GM18861 (cell line): ENCODE results near the gene KLHL12.
A peak's percentile ranks its signal among the peaks of the same experiment; 100 is the strongest.

Experiments
- ATAC-seq: cut with Tn5 transposase; IDR thresholded peaks from one replicate; pipeline ENCODE4 v1.9.1; 2021; ENCODE audit not compliant: unreplicated experiment

The KLHL12 gene

GRCh38 chr1:202926581-202927491 is at the start of gene KLHL12:
TSS of gene KLHL12 (minus strand) at chr1:202927234. CDS start at chr1:202925162, 2,072 bp downstream.
- peak; percentile 89 for ATAC-seq

DNA sequence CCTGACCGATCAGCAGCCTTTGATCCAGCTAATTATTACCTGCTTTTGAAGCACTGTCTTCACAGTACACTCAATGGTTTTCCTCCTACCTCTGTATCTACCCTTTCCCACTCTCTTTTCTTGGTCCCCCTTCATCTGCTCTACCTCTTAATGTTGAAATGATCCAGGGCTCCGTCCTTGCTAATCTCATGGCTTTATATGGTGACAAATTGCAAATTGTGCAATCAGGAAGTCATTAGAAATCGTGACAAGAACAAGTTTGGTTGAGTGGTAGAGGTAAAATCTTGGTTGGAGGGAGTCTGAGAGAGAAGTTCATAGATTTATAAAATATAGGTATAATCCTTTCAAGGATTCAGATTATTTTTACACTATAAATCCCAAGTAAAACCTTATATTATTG is 49.6 kb upstream of the KLHL12 start:
- ATAC-seq: no peak

- no peak for ATAC-seq
Measured at GRCh38 chr1:202974856-202975255, 47.8 kb upstream of the KLHL12 start.

GRCh38 chr1:202972046-202972445 is 45.0 kb upstream of the KLHL12 start:
- ATAC-seq: no peak

DNA sequence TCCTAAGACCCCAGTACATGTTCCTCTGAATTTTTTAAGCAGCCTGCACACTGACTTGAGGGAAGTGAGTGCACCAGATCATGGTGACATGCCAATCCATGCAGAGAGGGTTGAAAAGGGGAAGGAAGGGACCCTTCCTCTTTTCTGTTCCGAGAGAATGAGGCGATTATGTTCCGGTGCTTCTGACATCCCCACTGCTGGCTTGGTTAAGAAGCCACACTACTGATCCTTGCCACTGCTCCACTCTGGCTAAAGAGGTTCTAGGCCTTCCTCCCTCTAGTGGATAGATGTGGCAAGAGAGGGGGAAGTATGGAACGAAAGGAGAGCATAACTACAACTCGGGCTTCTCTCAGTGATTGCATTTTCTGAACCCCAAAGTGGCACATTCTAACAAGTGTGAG is 41.9 kb upstream of the KLHL12 start:
- peak; percentile 53 for ATAC-seq

GRCh38 chr1:202968351-202968750 is 41.3 kb upstream of the KLHL12 start:
- no peak for ATAC-seq

- no peak for ATAC-seq
Measured at GRCh38 chr1:202967684-202968281, 40.7 kb upstream of the KLHL12 start.

GRCh38 chr1:202966006-202966898 is 39.2 kb upstream of the KLHL12 start:
- no peak for ATAC-seq

GRCh38 chr1:202965422-202965821 is 38.4 kb upstream of the KLHL12 start:
- no peak for ATAC-seq

GRCh38 chr1:202964791-202965410 is 37.9 kb upstream of the KLHL12 start:
- ATAC-seq: no peak

GRCh38 chr1:202961220-202961880 is 34.3 kb upstream of the KLHL12 start:
- no peak for ATAC-seq

GRCh38 chr1:202959276-202959620 is 32.2 kb upstream of the KLHL12 start:
- no peak for ATAC-seq

DNA sequence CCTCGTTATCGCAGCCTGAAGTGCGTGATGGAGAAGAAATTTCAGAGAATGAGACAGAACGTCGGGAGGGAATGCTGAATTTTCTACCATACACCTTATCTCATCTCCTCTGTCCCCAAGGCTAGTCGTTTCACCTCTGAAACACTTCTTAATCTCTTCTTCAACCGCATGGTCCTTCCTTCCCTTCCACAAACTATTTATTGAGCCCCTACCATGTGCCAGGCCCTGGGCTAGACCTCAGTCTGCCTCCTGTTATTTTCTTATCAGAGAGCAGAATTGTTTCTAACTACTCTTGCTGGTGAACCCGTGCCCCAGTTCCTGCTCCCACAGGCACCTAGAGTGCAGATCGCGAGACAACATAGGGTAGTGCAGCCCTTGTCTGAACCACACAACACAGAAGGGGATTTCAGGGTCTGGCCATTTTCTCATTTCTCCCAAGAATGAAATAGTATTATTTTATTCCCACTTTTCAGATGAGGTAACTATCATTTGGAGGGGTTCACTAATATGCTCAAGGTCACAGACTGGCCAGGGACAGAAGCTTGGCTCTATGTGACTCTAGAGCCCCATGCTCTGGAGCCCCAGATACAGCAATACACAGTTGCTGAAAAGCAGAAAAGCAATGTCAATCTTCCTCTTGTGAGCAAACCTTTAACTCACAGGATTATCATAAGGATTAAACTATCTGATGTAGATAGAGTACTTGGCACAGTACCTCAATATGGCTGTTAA is 31.7 kb upstream of the KLHL12 start:
- peak; percentile 3 for ATAC-seq

DNA sequence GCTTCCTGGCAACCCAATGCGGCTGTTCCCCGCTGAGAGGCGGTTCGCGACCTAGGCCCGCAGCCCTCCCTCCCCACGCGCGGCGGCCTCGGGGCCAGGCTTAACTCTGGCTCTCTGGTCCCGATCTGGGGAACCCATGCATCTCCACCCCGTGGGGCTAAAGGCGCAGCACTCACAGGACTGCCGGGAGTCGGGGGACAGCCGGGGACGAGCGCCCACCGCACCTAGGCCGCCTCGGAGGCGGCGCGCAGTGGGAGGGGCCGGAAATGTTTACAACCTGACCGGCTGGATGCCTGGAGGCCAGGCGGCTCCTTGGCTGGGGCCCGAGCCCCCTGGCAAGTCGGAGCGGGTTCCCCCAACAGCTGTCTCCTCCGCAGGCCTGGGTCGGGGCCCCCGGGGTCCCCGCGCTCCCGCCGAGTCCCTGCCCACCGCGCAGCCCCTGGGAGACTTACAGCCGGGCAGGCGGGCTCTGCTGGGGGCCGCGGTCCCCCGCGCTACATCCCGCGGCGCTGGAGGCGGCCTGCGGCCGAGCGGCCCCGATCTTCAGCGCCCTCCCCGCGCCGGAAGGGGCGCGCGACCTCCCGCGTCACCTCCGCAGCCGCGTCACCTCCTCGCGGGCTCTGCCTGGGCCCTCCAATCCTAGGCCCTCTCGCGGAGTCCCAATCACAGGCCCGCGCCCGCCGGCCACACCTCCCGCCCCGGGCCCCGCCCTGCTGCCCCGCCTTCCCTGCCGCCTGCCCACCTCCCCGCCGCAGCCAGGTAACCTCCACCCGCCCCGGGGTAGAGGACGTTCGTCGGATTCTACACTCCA is 30.9 kb upstream of the KLHL12 start, which contains the start of gene ADIPOR1:
Gene ADIPOR1 (minus strand): TSS at position 580 of the 811 bp plus-strand sequence. CDS start 7,242 bp downstream, outside the sequence.
- peak; percentile 92 for ATAC-seq

- no peak for ATAC-seq
Measured at GRCh38 chr1:202956969-202957368, 29.9 kb upstream of the KLHL12 start.

DNA sequence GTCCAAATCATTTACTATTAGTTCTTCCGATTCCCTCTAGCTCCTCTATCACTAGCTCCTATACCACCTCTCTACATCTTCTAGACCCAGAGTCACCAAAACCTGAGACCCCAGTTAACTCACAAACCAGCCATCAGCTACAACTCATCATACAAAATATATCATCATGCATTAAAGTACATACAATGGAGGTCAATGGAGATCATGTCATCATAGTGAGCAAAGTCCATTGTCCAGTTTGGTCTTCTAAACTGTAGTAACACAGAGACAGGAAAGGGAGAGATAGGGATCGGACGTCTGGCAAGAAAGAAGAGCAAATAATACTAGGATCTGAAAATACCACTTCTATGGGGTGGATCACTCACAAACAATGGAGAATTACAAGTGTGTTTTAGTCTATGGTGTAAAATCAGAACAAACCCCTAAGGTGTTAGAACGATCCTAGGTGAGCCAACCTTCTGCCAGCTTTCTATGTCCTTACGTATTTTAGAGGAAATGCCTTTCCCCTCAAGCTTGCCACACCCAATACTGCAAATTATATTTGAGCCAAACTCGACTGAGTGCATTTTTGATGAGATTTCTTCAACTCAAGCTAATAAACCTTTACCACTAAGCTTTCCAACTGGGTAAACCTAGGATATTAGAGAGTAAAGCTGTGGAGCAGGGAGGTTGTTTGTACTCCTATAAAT is 27.2 kb upstream of the KLHL12 start:
- ATAC-seq: no peak

GRCh38 chr1:202953392-202953791 is 26.4 kb upstream of the KLHL12 start:
- no peak for ATAC-seq

- ATAC-seq: no peak
Measured at GRCh38 chr1:202952818-202953217, 25.8 kb upstream of the KLHL12 start.
